Tibial nerve (tissue), 4 donors: ENCODE measurements around the gene TPBGL.

ENCODE experiments used
- CTCF ChIP-seq, 5 experiments: fragments of 200-600 bp in 3 of 5; fragments of 450-650 bp in 2 of 5; sonication (generic) in 3 of 5; IDR thresholded peaks; one replicate each; pipeline ENCODE4 v1.5.1; 2016 to 2019; ENCODE audit warnings: antibody characterized with exemption in 5 of 5, mild to moderate bottlenecking in 3 of 5, moderate library complexity in 2 of 5
- EP300 ChIP-seq, 2 donors: sonication (generic); formaldehyde crosslinking; IDR thresholded peaks; one replicate each; pipeline ENCODE4 v1.6.1; 2017; ENCODE audit warnings: antibody characterized with exemption in 2 of 2, mild to moderate bottlenecking in 1 of 2
- POLR2A ChIP-seq, 2 donors: fragments of 450-650 bp; IDR thresholded peaks; one replicate each; pipeline ENCODE4 v1.6.1; 2017; ENCODE audit warnings: antibody characterized with exemption in 2 of 2, mild to moderate bottlenecking in 2 of 2, moderate library complexity in 2 of 2

- TF ChIP-seq CTCF (IDR thresholded peaks at IDR 0.05) (no peak), POLR2A (IDR thresholded peaks at IDR 0.05) (no peak), EP300 (IDR thresholded peaks at IDR 0.05) (no peak)
Measured at GRCh38 chr11:75267171-75267970, 26.8 kb downstream of the TPBGL start.
